ENCODE results near the gene PLXNB1. TPM values are rescaled to one million over a fixed set of nuclear protein-coding genes. Genes with fewer than 3 reads are reported as not detected.

Gene PLXNB1
- total RNA-seq, 8 experiments from 2014 or later: 20.1 to 54.4 (median 34.7) TPM

GRCh38 chr3:48388966-48389365 lies 40.9 kb downstream of the PLXNB1 start:
- Histone ChIP-seq H3K27ac (no peak overlapping the region), H3K4me1 (replicated peaks in 1 of 2) (no peaks in the 10 kb centered on the region), H3K4me3 (no peak overlapping the region)
- WGBS, 10 experiments: 7 to 95% (median 60%) methylated on average over 1 to 2 of the region's 2 CpGs; no CpG with 5 or more reads in 3 of the 10 experiments
- in situ Hi-C loops (cut with MboI; ENCODE audit: low pct_unique_long_range_greater_than_20kb in 2 of 9, low sequenced_read_pairs in 9 of 9, unreplicated experiment in 9 of 9): no loop called here
- no peak for ATAC-seq (replicated peaks in 6 of 8)

GRCh38 chr3:48387634-48388033 lies 42.3 kb downstream of the PLXNB1 start:
- no peak overlapping the region for H3K27ac ChIP-seq
- no peak for ATAC-seq (replicated peaks in 6 of 8)
- in situ Hi-C loops (cut with MboI; ENCODE audit: low pct_unique_long_range_greater_than_20kb in 2 of 9, low sequenced_read_pairs in 9 of 9, unreplicated experiment in 9 of 9): no loop called here
- no peak overlapping the region for H3K4me3 ChIP-seq
- no peaks in the 10 kb centered on the region for H3K4me1 ChIP-seq (replicated peaks in 1 of 2)

GRCh38 chr3:48372862-48373435 lies 56.9 kb downstream of the PLXNB1 start:
- ATAC-seq (replicated peaks in 6 of 8): no peak
- Histone ChIP-seq H3K4me3 (no peak overlapping the region), H3K27ac (no peak overlapping the region), H3K4me1 (replicated peaks in 1 of 2) (peaks cover 5 to 6% of the 10 kb centered on the region in 2 donors)
- in situ Hi-C loops (cut with MboI; ENCODE audit: low pct_unique_long_range_greater_than_20kb in 2 of 9, low sequenced_read_pairs in 9 of 9, unreplicated experiment in 9 of 9): no loop called here
- 33 to 100% (median 71%) methylated on average over 1 to 3 of the region's 5 CpGs; no CpG with 5 or more reads in 4 of the 10 experiments for WGBS, 10 experiments

- in situ Hi-C loops (cut with MboI; ENCODE audit: low pct_unique_long_range_greater_than_20kb in 2 of 9, low sequenced_read_pairs in 9 of 9, unreplicated experiment in 9 of 9): no loop called here
- ATAC-seq (replicated peaks in 6 of 8): no peak
- Histone ChIP-seq H3K4me1 (replicated peaks in 1 of 2) (peaks cover 5 to 6% of the 10 kb centered on the region in 2 donors), H3K27ac (no peak overlapping the region), H3K4me3 (no peak overlapping the region)
- 67 to 100% (median 71%) methylated on average over 1 to 6 of the region's 7 CpGs; no CpG with 5 or more reads in 7 of the 10 experiments for WGBS, 10 experiments
These were observed 57.5 kb downstream of the PLXNB1 start for GRCh38 chr3:48372377-48372770.

- no peak for ATAC-seq (replicated peaks in 6 of 8)
- WGBS, 10 experiments: 70 to 90% (median 82%) methylated on average over 2 to 7 of the region's 11 CpGs
- H3K27ac ChIP-seq: no peak within 1 kb of the TSS
- peaks cover 5 to 6% of the 10 kb centered on the region in 2 donors for H3K4me1 ChIP-seq (replicated peaks in 1 of 2)
- H3K4me3 ChIP-seq: no peak within 1 kb of the TSS
- in situ Hi-C loops (cut with MboI; ENCODE audit: low pct_unique_long_range_greater_than_20kb in 2 of 9, low sequenced_read_pairs in 9 of 9, unreplicated experiment in 9 of 9): no loop called here
These were observed 58.1 kb downstream of the PLXNB1 start, which contains the start of gene FBXW12 for GRCh38 chr3:48371651-48372376. Gene FBXW12 (plus strand): TSS chr3:48372219. CDS start chr3:48372768, 549 bp downstream.

- Histone ChIP-seq H3K27ac (no peak overlapping the region), H3K4me1 (replicated peaks in 1 of 2) (peaks cover 5 to 6% of the 10 kb centered on the region in 2 donors), H3K4me3 (no peak overlapping the region)
- ATAC-seq (replicated peaks in 6 of 8): no peak
- WGBS, 10 experiments: 33 to 100% (median 92%) methylated on average over 1 to 5 of the region's 7 CpGs; no CpG with 5 or more reads in 1 of the 10 experiments
- in situ Hi-C loops (cut with MboI; ENCODE audit: low pct_unique_long_range_greater_than_20kb in 2 of 9, low sequenced_read_pairs in 9 of 9, unreplicated experiment in 9 of 9): no loop called here
These were observed 59.6 kb downstream of the PLXNB1 start for GRCh38 chr3:48370333-48370713.

GRCh38 chr3:48369693-48370332 lies 60.1 kb downstream of the PLXNB1 start:
- peak; percentile 24 to 93 (median 78) for ATAC-seq (replicated peaks in 6 of 8)
- peaks cover 5 to 6% of the 10 kb centered on the region in 2 donors for H3K4me1 ChIP-seq (replicated peaks in 1 of 2)
- H3K4me3 ChIP-seq: no peak overlapping the region
- WGBS, 10 experiments: 0 to 100% (median 50%) methylated on average over 1 to 5 of the region's 7 CpGs; no CpG with 5 or more reads in 2 of the 10 experiments
- in situ Hi-C loops (cut with MboI; ENCODE audit: low pct_unique_long_range_greater_than_20kb in 2 of 9, low sequenced_read_pairs in 9 of 9, unreplicated experiment in 9 of 9): no loop called here
- no peak overlapping the region for H3K27ac ChIP-seq

GRCh38 chr3:48367201-48367600 lies 62.7 kb downstream of the PLXNB1 start:
- H3K27ac ChIP-seq: no peak overlapping the region
- peak; percentile 47 to 98 (median 76) for ATAC-seq (replicated peaks in 6 of 8)

GRCh38 chr3:48364840-48365239 lies 65.0 kb downstream of the PLXNB1 start:
- H3K4me1 ChIP-seq (replicated peaks in 1 of 2): peaks cover under 1 to 3% of the 10 kb centered on the region in 2 donors
- no peak for ATAC-seq (replicated peaks in 6 of 8)
- H3K4me3 ChIP-seq: no peak overlapping the region
- 0 to 86% (median 47%) methylated on average over 1 of the region's 1 CpG; no CpG with 5 or more reads in 2 of the 10 experiments for WGBS, 10 experiments
- H3K27ac ChIP-seq: no peak overlapping the region
- in situ Hi-C loops (cut with MboI; ENCODE audit: low pct_unique_long_range_greater_than_20kb in 2 of 9, low sequenced_read_pairs in 9 of 9, unreplicated experiment in 9 of 9): no loop called here

More at GRCh38 chr3:48367201-48367600, 62.7 kb downstream of the PLXNB1 start:
- in situ Hi-C loops (cut with MboI; ENCODE audit: low pct_unique_long_range_greater_than_20kb in 2 of 9, low sequenced_read_pairs in 9 of 9, unreplicated experiment in 9 of 9): no loop called here
- Histone ChIP-seq H3K4me1 (replicated peaks in 1 of 2) (peaks cover 5 to 6% of the 10 kb centered on the region in 2 donors), H3K4me3 (no peak overlapping the region)

- in situ Hi-C loops (cut with MboI; ENCODE audit: low pct_unique_long_range_greater_than_20kb in 2 of 9, low sequenced_read_pairs in 9 of 9, unreplicated experiment in 9 of 9): no loop called here
- no peak for ATAC-seq (replicated peaks in 6 of 8)
These were observed 68.0 kb downstream of the PLXNB1 start for GRCh38 chr3:48361928-48362327.

GRCh38 chr3:48356419-48356818 lies 73.5 kb downstream of the PLXNB1 start:
- 0 to 60% (median 17%) methylated on average over 1 of the region's 1 CpG; no CpG with 5 or more reads in 5 of the 10 experiments for WGBS, 10 experiments
- Histone ChIP-seq H3K4me3 (no peak overlapping the region), H3K4me1 (replicated peaks in 1 of 2) (no peaks in the 10 kb centered on the region), H3K27ac (no peak overlapping the region)
- in situ Hi-C loops (cut with MboI; ENCODE audit: low pct_unique_long_range_greater_than_20kb in 2 of 9, low sequenced_read_pairs in 9 of 9, unreplicated experiment in 9 of 9): no loop called here
- no peak for ATAC-seq (replicated peaks in 6 of 8)

More at GRCh38 chr3:48361928-48362327, 68.0 kb downstream of the PLXNB1 start:
- H3K4me3 ChIP-seq: no peak overlapping the region
- H3K4me1 ChIP-seq (replicated peaks in 1 of 2): no peaks in the 10 kb centered on the region
- no peak overlapping the region for H3K27ac ChIP-seq

GRCh38 chr3:48353987-48354386 lies 75.9 kb downstream of the PLXNB1 start:
- no peaks in the 10 kb centered on the region for H3K4me1 ChIP-seq (replicated peaks in 1 of 2)
- peak in 3 of 8 experiments; percentile 51 to 72 (median 69) for ATAC-seq (replicated peaks in 6 of 8)
- no peak overlapping the region for H3K4me3 ChIP-seq
- 0 to 100% (median 90%) methylated on average over 1 to 4 of the region's 4 CpGs; no CpG with 5 or more reads in 1 of the 10 experiments for WGBS, 10 experiments
- in situ Hi-C loops (cut with MboI; ENCODE audit: low pct_unique_long_range_greater_than_20kb in 2 of 9, low sequenced_read_pairs in 9 of 9, unreplicated experiment in 9 of 9): no loop called here
- H3K27ac ChIP-seq: no peak overlapping the region

Measured in motor neuron (in vitro differentiated cells).